HepG2 (cell line): ENCODE data around the gene EED. TPM values are rescaled to one million over a fixed set of nuclear protein-coding genes. Genes with fewer than 3 reads are reported as not detected.

Source experiments
- BHLHE40 ChIP-seq: IDR thresholded peaks from 2 replicates; pipeline ENCODE4 v1.6.1; 2011; ENCODE audit warnings: low read length, improper control_type of control experiment
- DNMT1 ChIP-seq: sonication (generic); formaldehyde crosslinking; IDR thresholded peaks from 2 replicates; pipeline ENCODE4 v1.5.1; 2020; ENCODE audit warnings: mild to moderate bottlenecking, missing genetic modification reagents
- IKZF1 ChIP-seq: fragments of 450-650 bp; IDR thresholded peaks from 2 replicates; pipeline ENCODE4 v1.7.1; 2016
- JUN ChIP-seq: sonication (generic); formaldehyde crosslinking; IDR thresholded peaks from 2 replicates; pipeline ENCODE4 v1.4.0; 2020; ENCODE audit warnings: mild to moderate bottlenecking, missing genetic modification reagents
- KLF9 ChIP-seq: IDR thresholded peaks from 2 replicates; pipeline ENCODE4 v1.6.1; 2016; ENCODE audit warnings: low read depth
- LCORL ChIP-seq, 2 experiments: fragments of 450-650 bp in 1 of 2; sonication (generic) in 1 of 2; formaldehyde crosslinking in 1 of 2; IDR thresholded peaks; 2 replicates each; pipeline versions ENCODE4 v1.5.0 to v1.6.1; 2017 to 2020; ENCODE audit warnings: antibody characterized with exemption in 1 of 2, missing genetic modification reagents in 1 of 2
- MED8 ChIP-seq: sonication (generic); formaldehyde crosslinking; IDR thresholded peaks from 2 replicates; pipeline ENCODE4 v1.8.1; 2023; ENCODE audit warnings: mild to moderate bottlenecking, missing genetic modification reagents; ENCODE audit not compliant: insufficient replicate concordance
- MTF2 ChIP-seq: sonication (generic); formaldehyde crosslinking; IDR thresholded peaks from 2 replicates; pipeline ENCODE4 v1.5.0; 2020; ENCODE audit warnings: missing genetic modification reagents, borderline replicate concordance
- NFE2L1 ChIP-seq: sonication (generic); formaldehyde crosslinking; IDR thresholded peaks from 2 replicates; pipeline ENCODE4 v1.4.0; 2020; ENCODE audit warnings: missing genetic modification reagents, mild to moderate bottlenecking, borderline replicate concordance
- NFIC ChIP-seq: IDR thresholded peaks from 2 replicates; pipeline ENCODE4 v1.6.1; 2012; ENCODE audit warnings: mild to moderate bottlenecking, low read length, inconsistent platforms
- RFX5 ChIP-seq: IDR thresholded peaks from 2 replicates; pipeline ENCODE4 v1.6.1; 2011; ENCODE audit warnings: low read depth, low read length, improper control_type of control experiment
- RORA ChIP-seq: sonication (generic); formaldehyde crosslinking; IDR thresholded peaks from 2 replicates; pipeline ENCODE4 v1.5.0; 2020; ENCODE audit warnings: mild to moderate bottlenecking, missing genetic modification reagents, moderate library complexity
- SAFB2 ChIP-seq: sonication (generic); formaldehyde crosslinking; IDR thresholded peaks from 2 replicates; pipeline ENCODE4 v1.5.1; 2020; ENCODE audit warnings: missing genetic modification reagents, low read depth, mild to moderate bottlenecking, borderline replicate concordance
- SNAPC4 ChIP-seq: sonication (generic); formaldehyde crosslinking; IDR thresholded peaks from 2 replicates; pipeline ENCODE4 v1.4.0; 2020; ENCODE audit warnings: mild to moderate bottlenecking, missing genetic modification reagents
- SNRNP70 ChIP-seq: fragments of 200-400 bp; formaldehyde crosslinking; IDR thresholded peaks from 2 replicates; pipeline ENCODE4 v1.6.1; 2017; ENCODE audit warnings: mild to moderate bottlenecking, low read depth, low read length, moderate library complexity
- SP5 ChIP-seq: IDR thresholded peaks from 2 replicates; pipeline ENCODE4 v1.6.1; 2016; ENCODE audit warnings: low read depth, borderline replicate concordance
- YEATS2 ChIP-seq: sonication (generic); formaldehyde crosslinking; IDR thresholded peaks from 2 replicates; pipeline ENCODE4 v1.4.0; 2020; ENCODE audit warnings: missing genetic modification reagents, borderline replicate concordance
- ZBTB1 ChIP-seq: sonication (generic); formaldehyde crosslinking; IDR thresholded peaks from 2 replicates; pipeline ENCODE4 v1.4.0; 2020; ENCODE audit warnings: missing genetic modification reagents, borderline replicate concordance
- ZNF280D ChIP-seq: sonication (generic); formaldehyde crosslinking; IDR thresholded peaks from 2 replicates; pipeline ENCODE4 v1.5.1; 2020; ENCODE audit warnings: mild to moderate bottlenecking, missing genetic modification reagents
- ZNF557 ChIP-seq: sonication (generic); formaldehyde crosslinking; IDR thresholded peaks from 2 replicates; pipeline ENCODE4 v1.4.0; 2020; ENCODE audit warnings: missing genetic modification reagents
- ZNF788 ChIP-seq: sonication (generic); formaldehyde crosslinking; IDR thresholded peaks from 2 replicates; pipeline ENCODE4 v1.5.0; 2020; ENCODE audit warnings: mild to moderate bottlenecking, missing genetic modification reagents, borderline replicate concordance
- ZNF792 ChIP-seq: IDR thresholded peaks from 2 replicates; pipeline ENCODE4 v1.6.1; 2016
- ZNF816 ChIP-seq: sonication (generic); formaldehyde crosslinking; IDR thresholded peaks from 2 replicates; pipeline ENCODE4 v1.8.0; 2022; ENCODE audit warnings: missing genetic modification reagents, mild to moderate bottlenecking, borderline replicate concordance
- ZSCAN22 ChIP-seq: sonication (generic); formaldehyde crosslinking; IDR thresholded peaks from 2 replicates; pipeline ENCODE4 v1.4.0; 2020; ENCODE audit warnings: mild to moderate bottlenecking, missing genetic modification reagents
- polyA plus RNA-seq, 8 experiments: library from polyadenylated mRNA; depleted of rRNA in 3 of 8; stranded (reverse) in 7 of 8; unstranded in 1 of 8; fragments of >200 nt; fragmentation: Illumina TruSeq in 4 of 8; extraction: Trizol in 4 of 8; gene quantifications; 2 replicates each; pipeline versions ENCODE4 v1.2.1 to v1.2.3, GENCODE V29; 2011 to 2016; ENCODE audit warnings: low read depth in 4 of 8, missing spikeins in 1 of 8, mixed read lengths in 1 of 8; ENCODE audit not compliant: insufficient read depth in 1 of 8
- total RNA-seq, 5 experiments: library from RNA; depleted of rRNA; stranded (reverse); fragments of >200 nt; fragmentation: Illumina TruSeq; extraction: Trizol; gene quantifications; 2 replicates each; pipeline ENCODE4 v1.2.3, GENCODE V29; 2016; ENCODE audit warnings: low read depth in 1 of 5

EED gene
- total and polyA plus RNA-seq, 2 of the 13 experiments (the other 11 are each of a cell fraction or from before 2014, with no cell fraction given), result 11.0 to 28.4 TPM

GRCh38 chr11:86209806-86210657 is 34.5 kb upstream of the EED start (continued):
- TF ChIP-seq ZSCAN22 (CRISPR knock-in tag), result no peak
- no peak for TF ChIP-seq NFE2L1 (CRISPR knock-in tag)
- TF ChIP-seq SNRNP70, result no peak
- no peak for TF ChIP-seq SAFB2 (CRISPR knock-in tag)
- TF ChIP-seq ZNF816 (CRISPR knock-in tag), result no peak
- no peak for TF ChIP-seq LCORL (IDR thresholded peaks at IDR 0.05)
- TF ChIP-seq LCORL (CRISPR knock-in tag; IDR thresholded peaks at IDR 0.05), result peak; percentile 66; the same call in 1 of the 2 replicates
- TF ChIP-seq ZNF280D, result no peak
- no peak for TF ChIP-seq ZNF788 (CRISPR knock-in tag)
- TF ChIP-seq ZBTB1 (CRISPR knock-in tag), result no peak
- no peak for TF ChIP-seq BHLHE40
- TF ChIP-seq KLF9 (CRISPR knock-in tag), result no peak
- TF ChIP-seq YEATS2 (CRISPR knock-in tag), result no peak
- no peak for TF ChIP-seq JUN (CRISPR knock-in tag)
- no peak for TF ChIP-seq MTF2 (CRISPR knock-in tag)
- TF ChIP-seq RORA (CRISPR knock-in tag), result no peak
- peak; percentile 83; the same call in 1 of the 2 replicates for TF ChIP-seq NFIC
- no peak for TF ChIP-seq IKZF1
- TF ChIP-seq SNAPC4, result no peak
- TF ChIP-seq RFX5, result no peak
- TF ChIP-seq ZNF557 (CRISPR knock-in tag), result no peak
- no peak for TF ChIP-seq DNMT1 (CRISPR knock-in tag)
- no peak for TF ChIP-seq MED8
- peak; percentile 36 for TF ChIP-seq SP5 (CRISPR knock-in tag)
- TF ChIP-seq ZNF792, result no peak
